ENCODE measurements around the gene NCK2. TPM values are rescaled to one million over a fixed set of nuclear protein-coding genes. Genes with fewer than 3 reads are reported as not detected.
A peak's percentile ranks its signal among the peaks of the same experiment; 100 is the strongest.

The NCK2 gene
- total and polyA plus RNA-seq, 2 of the 13 experiments (the other 11 are each of a cell fraction or from before 2014, with no cell fraction given), result 14.8 to 23.5 TPM

DNA sequence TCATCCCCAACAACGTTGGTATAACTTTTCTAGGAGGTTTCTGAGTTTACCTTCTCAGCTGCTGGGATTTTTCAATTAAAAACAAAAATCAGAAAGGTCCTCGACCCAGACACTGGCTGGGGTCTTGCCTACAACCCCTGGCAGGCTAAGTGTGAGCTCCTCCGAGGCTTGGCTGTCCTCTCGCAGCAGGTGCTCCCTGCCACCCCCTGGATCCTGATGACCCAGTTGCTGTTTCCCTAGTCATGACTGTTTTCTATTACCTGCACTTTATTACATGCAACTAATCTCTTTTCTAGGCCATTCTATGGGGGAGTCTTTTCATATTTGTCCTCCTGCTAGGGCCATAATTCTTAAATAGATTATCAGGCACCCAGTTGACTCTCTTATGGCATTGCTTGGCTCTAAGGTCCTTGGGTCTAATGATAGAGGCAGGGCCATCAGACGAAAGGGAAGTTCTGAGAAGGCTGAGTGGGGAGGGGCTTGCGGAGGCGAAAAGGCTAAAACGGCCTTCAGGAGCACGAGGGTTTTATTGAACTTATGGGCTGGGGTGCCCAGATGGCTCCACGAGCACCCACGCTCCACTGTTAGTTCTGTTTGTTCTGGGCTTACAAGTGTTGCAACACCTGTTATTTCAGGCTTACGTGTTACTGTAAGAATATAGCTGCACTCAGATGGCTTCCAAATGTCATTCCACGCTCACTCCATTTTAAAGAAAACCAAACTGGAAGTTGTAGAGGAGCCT is 166.0 kb downstream of the NCK2 start (continued):
- TF ChIP-seq, protein P1, sequence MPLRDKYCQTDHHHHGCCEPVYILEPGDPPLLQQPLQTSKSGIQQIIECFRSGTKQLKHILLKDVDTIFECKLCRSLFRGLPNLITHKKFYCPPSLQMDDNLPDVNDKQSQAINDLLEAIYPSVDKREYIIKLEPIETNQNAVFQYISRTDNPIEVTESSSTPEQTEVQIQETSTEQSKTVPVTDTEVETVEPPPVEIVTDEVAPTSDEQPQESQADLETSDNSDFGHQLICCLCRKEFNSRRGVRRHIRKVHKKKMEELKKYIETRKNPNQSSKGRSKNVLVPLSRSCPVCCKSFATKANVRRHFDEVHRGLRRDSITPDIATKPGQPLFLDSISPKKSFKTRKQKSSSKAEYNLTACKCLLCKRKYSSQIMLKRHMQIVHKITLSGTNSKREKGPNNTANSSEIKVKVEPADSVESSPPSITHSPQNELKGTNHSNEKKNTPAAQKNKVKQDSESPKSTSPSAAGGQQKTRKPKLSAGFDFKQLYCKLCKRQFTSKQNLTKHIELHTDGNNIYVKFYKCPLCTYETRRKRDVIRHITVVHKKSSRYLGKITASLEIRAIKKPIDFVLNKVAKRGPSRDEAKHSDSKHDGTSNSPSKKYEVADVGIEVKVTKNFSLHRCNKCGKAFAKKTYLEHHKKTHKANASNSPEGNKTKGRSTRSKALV (CRISPR knock-in tag; IDR thresholded peaks at IDR 0.05), result 0 out of 2 replicates have a peak, but pooled peaks have one; percentile 39
- TF ChIP-seq ZFP36L1 (CRISPR knock-in tag; IDR thresholded peaks at IDR 0.05) (no peak), ZBTB7B (CRISPR knock-in tag; IDR thresholded peaks at IDR 0.05) (no peak), HHEX (CRISPR knock-in tag; IDR thresholded peaks at IDR 0.05) (no peak), SP2 (CRISPR knock-in tag; IDR thresholded peaks at IDR 0.05) (no peak), MTA1 (CRISPR knock-in tag; IDR thresholded peaks at IDR 0.05; ENCODE audit: borderline replicate concordance) (peak; percentile 90), ZNF547 (CRISPR knock-in tag; IDR thresholded peaks at IDR 0.05) (no peak), STAG1 (CRISPR knock-in tag; IDR thresholded peaks at IDR 0.05) (no peak), FIP1L1 (IDR thresholded peaks at IDR 0.05; ENCODE audit: borderline replicate concordance, insufficient read depth, low read depth, low read length) (no peak), ZC3H4 (CRISPR knock-in tag; IDR thresholded peaks at IDR 0.05; ENCODE audit: borderline replicate concordance) (no peak), CBX1 (IDR thresholded peaks at IDR 0.05; ENCODE audit: low read depth) (no peak), KDM3A (CRISPR knock-in tag; IDR thresholded peaks at IDR 0.05; ENCODE audit: low read depth) (no peak), ZNF33B (CRISPR knock-in tag; IDR thresholded peaks at IDR 0.05) (no peak), PHF21A (CRISPR knock-in tag; IDR thresholded peaks at IDR 0.05) (peak; percentile 61; the same call in 1 of the 2 replicates), HNRNPL (IDR thresholded peaks at IDR 0.05; ENCODE audit: low read depth, low read length) (no peak), ZNF329 (CRISPR knock-in tag; IDR thresholded peaks at IDR 0.05; ENCODE audit: low read depth) (no peak)
- TF ChIP-seq, protein P2, sequence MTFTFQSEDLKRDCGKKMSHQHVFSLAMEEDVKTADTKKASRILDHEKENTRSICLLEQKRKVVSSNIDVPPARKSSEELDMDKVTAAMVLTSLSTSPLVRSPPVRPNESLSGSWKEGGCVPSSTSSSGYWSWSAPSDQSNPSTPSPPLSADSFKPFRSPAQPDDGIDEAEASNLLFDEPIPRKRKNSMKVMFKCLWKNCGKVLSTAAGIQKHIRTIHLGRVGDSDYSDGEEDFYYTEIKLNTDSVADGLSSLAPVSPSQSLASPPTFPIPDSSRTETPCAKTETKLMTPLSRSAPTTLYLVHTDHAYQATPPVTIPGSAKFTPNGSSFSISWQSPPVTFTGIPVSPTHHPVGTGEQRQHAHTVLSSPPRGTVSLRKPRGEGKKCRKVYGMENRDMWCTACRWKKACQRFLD (CRISPR knock-in tag; IDR thresholded peaks at IDR 0.05; ENCODE audit: borderline replicate concordance), result no peak; the same call in 1 of the 2 replicates
- TF ChIP-seq, protein P3, sequence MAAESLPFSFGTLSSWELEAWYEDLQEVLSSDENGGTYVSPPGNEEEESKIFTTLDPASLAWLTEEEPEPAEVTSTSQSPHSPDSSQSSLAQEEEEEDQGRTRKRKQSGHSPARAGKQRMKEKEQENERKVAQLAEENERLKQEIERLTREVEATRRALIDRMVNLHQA (CRISPR knock-in tag; IDR thresholded peaks at IDR 0.05), result no peak
- TF ChIP-seq, protein P4, sequence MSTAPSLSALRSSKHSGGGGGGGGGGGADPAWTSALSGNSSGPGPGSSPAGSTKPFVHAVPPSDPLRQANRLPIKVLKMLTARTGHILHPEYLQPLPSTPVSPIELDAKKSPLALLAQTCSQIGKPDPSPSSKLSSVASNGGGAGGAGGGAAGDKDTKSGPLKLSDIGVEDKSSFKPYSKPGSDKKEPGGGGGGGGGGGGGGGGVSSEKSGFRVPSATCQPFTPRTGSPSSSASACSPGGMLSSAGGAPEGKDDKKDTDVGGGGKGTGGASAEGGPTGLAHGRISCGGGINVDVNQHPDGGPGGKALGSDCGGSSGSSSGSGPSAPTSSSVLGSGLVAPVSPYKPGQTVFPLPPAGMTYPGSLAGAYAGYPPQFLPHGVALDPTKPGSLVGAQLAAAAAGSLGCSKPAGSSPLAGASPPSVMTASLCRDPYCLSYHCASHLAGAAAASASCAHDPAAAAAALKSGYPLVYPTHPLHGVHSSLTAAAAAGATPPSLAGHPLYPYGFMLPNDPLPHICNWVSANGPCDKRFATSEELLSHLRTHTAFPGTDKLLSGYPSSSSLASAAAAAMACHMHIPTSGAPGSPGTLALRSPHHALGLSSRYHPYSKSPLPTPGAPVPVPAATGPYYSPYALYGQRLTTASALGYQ (CRISPR knock-in tag; IDR thresholded peaks at IDR 0.05), result peak; percentile 6; the same call in 1 of the 2 replicates
- TF ChIP-seq, protein P5, sequence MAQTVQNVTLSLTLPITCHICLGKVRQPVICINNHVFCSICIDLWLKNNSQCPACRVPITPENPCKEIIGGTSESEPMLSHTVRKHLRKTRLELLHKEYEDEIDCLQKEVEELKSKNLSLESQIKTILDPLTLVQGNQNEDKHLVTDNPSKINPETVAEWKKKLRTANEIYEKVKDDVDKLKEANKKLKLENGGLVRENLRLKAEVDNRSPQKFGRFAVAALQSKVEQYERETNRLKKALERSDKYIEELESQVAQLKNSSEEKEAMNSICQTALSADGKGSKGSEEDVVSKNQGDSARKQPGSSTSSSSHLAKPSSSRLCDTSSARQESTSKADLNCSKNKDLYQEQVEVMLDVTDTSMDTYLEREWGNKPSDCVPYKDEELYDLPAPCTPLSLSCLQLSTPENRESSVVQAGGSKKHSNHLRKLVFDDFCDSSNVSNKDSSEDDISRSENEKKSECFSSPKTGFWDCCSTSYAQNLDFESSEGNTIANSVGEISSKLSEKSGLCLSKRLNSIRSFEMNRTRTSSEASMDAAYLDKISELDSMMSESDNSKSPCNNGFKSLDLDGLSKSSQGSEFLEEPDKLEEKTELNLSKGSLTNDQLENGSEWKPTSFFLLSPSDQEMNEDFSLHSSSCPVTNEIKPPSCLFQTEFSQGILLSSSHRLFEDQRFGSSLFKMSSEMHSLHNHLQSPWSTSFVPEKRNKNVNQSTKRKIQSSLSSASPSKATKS (CRISPR knock-in tag; IDR thresholded peaks at IDR 0.05), result no peak
- TF ChIP-seq, protein P6, sequence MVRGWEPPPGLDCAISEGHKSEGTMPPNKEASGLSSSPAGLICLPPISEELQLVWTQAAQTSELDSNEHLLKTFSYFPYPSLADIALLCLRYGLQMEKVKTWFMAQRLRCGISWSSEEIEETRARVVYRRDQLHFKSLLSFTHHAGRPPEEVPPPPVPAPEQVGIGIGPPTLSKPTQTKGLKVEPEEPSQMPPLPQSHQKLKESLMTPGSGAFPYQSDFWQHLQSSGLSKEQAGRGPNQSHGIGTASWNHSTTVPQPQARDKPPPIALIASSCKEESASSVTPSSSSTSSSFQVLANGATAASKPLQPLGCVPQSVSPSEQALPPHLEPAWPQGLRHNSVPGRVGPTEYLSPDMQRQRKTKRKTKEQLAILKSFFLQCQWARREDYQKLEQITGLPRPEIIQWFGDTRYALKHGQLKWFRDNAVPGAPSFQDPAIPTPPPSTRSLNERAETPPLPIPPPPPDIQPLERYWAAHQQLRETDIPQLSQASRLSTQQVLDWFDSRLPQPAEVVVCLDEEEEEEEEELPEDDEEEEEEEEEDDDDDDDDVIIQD (CRISPR knock-in tag; IDR thresholded peaks at IDR 0.05; ENCODE audit: low read depth), result peak; percentile 42; the same call in 1 of the 2 replicates

Data from HepG2 (cell line).